Choroid plexus epithelial cell (primary cell): ENCODE data around the gene KLK8.

ENCODE experiments used
- DNase-seq: peaks from one replicate; pipeline ENCODE4 v3.0.0-alpha.2; 2010; ENCODE audit warnings: low read depth
- H3K4me3 ChIP-seq: 2 replicates; pipeline ENCODE4 v1.5.1; 2011; ENCODE audit warnings: low read depth, mild to moderate bottlenecking, control low read depth, low read length, moderate library complexity
- TF ChIP-seq, protein P1 (sequence below): conservative IDR thresholded peaks from 2 replicates; pipeline ENCODE4 v1.5.1; 2011; ENCODE audit warnings: low read depth, mild to moderate bottlenecking, control low read depth, inconsistent platforms, low read length, moderate library complexity

KLK8 gene

DNA sequence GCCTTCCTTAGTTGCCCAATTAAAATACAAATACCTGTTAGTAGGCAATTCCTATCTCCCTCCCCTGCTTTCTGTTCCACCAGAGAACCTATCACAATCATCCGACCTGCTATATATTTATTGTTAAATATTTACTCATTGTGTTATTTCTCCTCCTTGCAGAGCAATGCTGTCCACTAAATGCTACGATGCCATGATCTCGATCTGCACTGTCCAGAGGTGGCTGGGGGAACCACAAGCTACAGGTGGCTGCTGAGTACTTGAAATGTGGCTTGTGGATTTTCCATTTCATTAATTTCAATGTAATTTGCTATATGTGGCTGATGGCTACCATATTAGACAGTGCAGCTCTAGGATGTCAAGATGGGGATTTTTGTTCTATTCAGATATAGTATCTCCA, 37.1 kb downstream of the KLK8 start:
- no peak for DNase-seq
- no peak overlapping the region for H3K4me3 ChIP-seq
- TF ChIP-seq, protein P1, sequence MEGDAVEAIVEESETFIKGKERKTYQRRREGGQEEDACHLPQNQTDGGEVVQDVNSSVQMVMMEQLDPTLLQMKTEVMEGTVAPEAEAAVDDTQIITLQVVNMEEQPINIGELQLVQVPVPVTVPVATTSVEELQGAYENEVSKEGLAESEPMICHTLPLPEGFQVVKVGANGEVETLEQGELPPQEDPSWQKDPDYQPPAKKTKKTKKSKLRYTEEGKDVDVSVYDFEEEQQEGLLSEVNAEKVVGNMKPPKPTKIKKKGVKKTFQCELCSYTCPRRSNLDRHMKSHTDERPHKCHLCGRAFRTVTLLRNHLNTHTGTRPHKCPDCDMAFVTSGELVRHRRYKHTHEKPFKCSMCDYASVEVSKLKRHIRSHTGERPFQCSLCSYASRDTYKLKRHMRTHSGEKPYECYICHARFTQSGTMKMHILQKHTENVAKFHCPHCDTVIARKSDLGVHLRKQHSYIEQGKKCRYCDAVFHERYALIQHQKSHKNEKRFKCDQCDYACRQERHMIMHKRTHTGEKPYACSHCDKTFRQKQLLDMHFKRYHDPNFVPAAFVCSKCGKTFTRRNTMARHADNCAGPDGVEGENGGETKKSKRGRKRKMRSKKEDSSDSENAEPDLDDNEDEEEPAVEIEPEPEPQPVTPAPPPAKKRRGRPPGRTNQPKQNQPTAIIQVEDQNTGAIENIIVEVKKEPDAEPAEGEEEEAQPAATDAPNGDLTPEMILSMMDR = no peak

DNA sequence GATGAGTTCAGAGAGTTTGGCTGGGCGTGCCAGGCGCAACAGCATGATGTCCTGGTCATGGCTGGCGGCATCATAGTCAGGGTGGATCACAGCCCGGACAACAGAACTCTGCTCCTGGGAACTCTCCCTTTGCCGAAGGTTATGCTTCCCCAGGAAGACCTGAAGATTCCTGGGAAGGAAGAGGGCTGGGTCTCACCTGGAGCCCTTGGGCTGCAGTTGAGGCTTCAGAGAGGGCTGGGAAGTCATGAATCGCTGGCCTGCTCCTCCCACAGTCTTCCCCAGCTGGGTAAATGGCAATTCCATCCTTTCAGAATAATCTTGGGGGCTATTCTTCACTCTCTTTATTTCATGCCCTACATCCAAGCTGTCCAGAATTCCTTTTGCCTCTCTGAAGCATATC, 38.0 kb downstream of the KLK8 start:
- TF ChIP-seq, protein P1 = no peak
- DNase-seq = no peak
- no peak overlapping the region for H3K4me3 ChIP-seq

DNA sequence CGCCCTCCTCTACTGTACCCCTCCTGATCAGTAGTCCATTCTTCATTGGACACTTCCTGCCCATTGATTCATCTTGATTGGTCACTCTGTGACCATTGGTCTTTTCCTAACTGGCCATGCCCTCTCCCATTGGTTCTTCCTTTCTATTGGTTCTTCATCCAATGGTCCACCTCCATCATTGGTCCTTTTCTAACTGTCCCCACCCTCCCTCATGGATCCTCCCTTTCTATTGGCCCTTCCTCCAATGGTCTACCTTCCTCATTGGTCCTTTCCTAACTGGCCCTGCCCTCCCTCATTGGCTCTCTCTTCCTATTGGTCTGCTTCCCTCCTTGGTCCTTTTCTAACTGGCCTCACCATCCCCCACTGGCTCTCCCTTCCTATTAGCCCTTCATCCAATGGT, 39.2 kb downstream of the KLK8 start:
- no peak overlapping the region for H3K4me3 ChIP-seq
- TF ChIP-seq, protein P1 = no peak
- no peak for DNase-seq

DNA sequence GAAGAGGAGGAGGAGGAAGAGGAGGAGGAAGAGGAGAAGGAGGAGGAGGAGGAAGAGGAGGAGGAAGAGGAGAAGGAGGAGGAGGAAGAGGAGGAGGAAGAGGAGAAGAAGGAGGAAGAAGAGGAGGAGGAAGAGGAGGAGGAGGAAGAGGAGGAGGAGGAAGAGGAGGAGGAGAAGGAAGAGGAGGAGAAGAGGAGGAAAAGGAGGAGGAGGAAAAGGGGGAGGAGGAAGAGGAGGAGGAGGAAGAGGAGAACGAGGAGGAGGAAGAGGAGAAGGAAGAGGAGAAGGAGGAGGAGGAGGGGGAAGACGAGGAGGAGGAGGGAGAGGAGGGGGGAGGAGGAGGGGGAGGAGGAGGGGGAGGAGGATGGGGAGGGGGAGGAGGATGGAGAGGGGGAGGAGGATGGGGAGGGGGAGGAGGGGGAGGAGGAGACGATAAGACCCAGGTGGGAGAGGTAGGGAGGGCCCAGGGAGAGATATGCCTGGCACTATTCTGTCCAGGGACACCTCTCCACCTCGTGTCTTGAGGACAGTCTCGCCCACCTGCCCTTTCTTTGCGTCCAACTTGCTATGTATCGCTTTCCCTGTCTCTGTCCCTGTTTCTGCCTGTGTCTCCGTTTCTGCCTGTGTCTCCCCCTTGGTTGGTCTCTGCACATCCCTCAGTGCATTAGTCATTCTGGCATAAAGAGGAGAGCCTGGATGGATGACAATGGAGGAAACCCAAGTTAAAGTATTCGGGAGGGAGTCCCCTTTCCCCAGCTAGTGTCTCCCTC, 41.5 kb downstream of the KLK8 start:
- H3K4me3 ChIP-seq = no peak overlapping the region
- DNase-seq = no peak
- TF ChIP-seq, protein P1 = no peak

DNA sequence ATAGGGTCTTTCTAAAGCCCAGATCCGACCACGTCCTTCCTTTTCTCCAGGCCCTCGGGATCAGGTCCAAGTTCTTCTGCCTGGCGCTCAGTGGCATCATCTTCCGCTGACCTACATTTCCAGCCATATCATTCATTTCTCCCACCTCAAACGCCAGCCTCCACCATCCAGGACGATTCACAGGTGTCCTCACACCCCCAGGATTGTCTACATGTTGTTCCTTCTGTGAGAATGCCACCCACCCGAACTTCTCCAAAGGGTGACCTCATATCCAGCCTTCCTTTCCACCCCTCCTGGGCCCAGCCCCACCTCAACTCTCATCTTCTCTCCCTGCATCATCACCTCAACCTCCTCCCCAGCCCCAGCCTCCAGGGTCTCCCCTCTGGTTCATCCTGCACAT, 43.8 kb downstream of the KLK8 start:
- no peak overlapping the region for H3K4me3 ChIP-seq
- no peak for DNase-seq
- TF ChIP-seq, protein P1 = no peak

DNA sequence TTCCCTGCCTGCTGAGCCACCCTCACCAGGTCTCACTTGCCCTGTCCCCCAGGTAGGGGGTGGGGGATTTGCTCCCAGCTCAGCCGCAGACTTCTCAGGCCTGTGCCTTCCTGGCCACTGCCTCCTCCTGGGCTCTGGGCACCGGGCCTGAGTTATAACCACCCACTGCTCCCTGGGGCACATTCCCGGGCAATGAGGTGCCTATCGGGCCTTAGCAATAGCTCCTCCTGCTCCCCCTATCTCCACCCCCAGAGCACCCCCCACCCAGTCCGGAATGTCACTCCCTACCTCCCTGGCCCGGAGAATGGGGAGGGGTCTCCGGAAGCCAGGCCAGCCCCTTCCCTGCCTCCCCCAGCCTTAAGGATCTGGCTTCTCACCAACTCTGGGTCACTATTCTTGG, 48.5 kb downstream of the KLK8 start, which contains the start of gene KLK5:
Gene KLK5, minus strand, starts transcription at position 129 of the 400 bp plus-strand sequence. CDS start 381 bp downstream, outside the sequence.
- no peak within 1 kb of the TSS for H3K4me3 ChIP-seq
- TF ChIP-seq, protein P1 = no peak
- DNase-seq = no peak

DNA sequence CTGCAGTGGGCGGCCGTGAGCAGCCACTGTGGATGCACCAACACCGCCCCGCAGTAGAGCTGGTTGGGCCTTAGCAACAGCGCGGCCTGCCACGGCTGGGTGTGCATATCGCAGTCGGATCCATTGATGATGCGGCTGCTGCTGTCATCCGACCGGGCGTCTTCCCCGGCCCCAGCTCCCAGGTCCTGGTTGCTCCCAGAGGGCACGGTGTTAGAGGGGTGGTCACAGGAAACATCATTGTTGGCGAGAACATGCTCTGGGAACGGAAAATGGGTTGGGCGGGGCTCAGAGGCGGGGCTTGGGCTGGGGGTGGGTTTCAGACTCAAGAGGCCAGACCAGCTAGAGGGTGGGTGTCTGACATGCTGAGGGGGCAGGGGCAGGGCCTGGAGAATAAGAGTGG, 51.5 kb downstream of the KLK8 start:
- DNase-seq = no peak
- TF ChIP-seq, protein P1 = no peak
- no peak overlapping the region for H3K4me3 ChIP-seq
